Measurements from ENCODE around the gene SLC13A3. TPM values are rescaled to one million over a fixed set of nuclear protein-coding genes. Genes with fewer than 3 reads are reported as not detected.

SLC13A3 gene, protein sequence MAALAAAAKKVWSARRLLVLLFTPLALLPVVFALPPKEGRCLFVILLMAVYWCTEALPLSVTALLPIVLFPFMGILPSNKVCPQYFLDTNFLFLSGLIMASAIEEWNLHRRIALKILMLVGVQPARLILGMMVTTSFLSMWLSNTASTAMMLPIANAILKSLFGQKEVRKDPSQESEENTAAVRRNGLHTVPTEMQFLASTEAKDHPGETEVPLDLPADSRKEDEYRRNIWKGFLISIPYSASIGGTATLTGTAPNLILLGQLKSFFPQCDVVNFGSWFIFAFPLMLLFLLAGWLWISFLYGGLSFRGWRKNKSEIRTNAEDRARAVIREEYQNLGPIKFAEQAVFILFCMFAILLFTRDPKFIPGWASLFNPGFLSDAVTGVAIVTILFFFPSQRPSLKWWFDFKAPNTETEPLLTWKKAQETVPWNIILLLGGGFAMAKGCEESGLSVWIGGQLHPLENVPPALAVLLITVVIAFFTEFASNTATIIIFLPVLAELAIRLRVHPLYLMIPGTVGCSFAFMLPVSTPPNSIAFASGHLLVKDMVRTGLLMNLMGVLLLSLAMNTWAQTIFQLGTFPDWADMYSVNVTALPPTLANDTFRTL
- 0.30 TPM for total RNA-seq
- long read RNA-seq = 0 reads

DNA sequence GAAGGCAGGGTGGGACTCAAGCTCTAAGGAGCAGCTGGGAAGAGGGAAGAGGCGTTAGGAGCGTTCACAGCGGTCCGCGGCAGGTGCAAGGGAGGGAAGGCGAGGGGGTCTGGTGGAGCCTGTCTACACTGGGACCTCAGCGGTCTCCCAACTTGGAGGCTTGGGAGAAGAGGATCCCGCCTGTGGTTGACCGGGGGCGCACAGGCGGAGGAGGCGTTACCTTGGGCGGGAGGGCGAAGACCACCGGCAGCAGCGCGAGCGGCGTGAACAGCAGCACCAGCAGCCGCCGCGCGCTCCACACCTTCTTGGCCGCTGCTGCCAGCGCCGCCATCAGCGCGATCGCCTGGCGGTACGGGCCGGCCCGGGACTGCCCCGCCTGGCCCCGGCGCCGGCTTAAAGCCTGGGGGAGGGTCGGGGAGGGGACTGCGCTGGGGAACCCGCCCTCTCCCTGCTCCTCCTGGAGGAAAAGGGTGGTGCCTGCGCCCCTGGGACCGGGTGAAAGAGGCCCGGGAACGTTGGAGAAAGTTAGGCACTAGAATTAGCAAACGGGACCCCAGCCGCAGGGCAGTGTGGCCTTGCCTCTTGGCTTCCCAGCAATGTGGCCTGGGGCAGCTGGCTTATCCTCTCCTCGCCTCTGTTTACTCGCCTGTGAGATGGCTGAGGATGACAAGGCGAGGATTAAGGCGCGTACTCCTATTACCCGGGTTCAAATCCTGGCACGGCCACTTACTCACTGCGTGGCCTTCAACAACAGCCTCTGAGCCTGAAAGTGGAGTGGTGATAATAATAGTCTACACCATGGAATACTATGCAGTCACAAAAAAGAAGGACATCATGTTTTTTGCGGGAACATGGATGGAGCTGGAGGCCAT, at the start of gene SLC13A3:
SLC13A3 (minus strand) TSS at position 369 of the 872 bp plus-strand sequence; CDS start at position 331, 38 bp downstream.
- intact Hi-C loops (cut with DNase I) = no loop called here
- DNase-seq (ENCODE audit: missing footprints) (no peak), ATAC-seq (no peak)

DNA sequence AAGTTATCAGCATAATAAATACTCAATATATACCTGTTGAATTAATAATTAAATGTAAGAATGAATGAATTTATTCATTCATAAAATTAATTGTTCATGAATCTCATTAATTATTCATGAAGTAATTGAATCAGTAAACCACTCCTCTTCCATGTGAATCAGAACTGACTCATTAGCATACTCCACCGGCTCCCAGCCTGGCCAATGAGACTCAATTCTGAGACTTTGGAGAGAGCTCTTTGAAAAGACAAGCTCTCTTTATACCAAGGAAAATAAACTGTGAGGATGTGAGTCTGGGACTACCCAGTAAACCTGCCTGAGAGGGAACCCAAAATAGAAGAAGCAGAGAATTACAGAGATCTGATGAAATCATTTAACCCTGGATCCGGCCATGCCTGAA, 49.8 kb upstream of the SLC13A3 start:
- intact Hi-C loops (cut with DNase I) = no loop called here
- DNase-seq (ENCODE audit: missing footprints) (no peak), ATAC-seq (no peak)

DNA sequence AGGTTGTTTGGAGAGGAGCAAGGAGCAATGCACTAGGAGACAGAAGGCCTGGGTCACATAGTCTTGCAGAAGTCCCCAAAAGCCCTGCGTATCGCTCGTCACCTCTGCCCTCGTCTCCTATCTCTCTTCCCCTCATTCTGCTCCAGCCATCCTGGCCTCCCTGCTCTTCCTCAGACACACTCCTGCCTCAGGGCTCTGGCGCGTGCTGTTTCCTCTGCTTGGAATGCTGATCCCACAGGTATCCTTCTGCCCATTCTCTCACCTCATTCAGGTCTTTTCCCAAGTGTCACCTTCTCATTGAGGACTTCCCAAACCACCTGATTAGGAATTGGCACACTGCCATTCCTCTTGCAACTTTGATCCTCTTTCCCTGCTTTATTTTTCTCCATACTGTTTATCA, 49.2 kb upstream of the SLC13A3 start:
- no peak for ATAC-seq
- intact Hi-C loops (cut with DNase I) = no loop called here
- no peak for DNase-seq (ENCODE audit: missing footprints)

DNA sequence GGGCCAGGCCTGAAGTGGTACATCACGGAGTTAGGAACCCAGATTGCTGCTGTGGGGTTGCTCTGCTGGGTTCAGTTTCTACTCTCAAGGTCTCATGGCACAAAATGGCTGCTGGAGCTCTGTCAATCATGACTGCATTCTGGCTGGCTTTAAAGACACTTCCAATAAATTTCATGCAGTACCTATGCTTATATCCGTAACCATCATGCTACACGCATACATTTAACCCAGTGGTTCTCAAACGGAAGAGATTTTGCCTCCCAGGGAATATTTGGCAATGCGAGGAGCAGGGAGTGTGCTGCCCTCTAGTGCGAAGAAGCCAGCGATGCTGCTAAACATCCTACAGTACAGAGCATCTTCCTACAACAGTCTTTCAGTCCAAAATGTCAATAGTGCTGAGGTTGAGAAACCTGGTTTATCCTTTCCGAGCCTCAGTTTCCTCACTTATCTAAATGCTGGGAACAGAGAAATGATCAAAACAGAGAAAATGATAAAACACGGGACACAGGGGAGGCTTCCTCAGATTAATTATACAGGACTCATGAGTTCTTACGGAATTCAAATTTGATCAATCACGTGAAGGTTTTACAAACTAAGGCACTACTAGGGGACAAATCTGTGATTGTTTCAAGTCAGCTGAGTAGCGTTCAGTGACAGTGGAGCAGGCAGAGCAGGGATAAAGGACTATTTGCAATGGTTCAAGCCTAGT, 48.5 kb upstream of the SLC13A3 start:
- DNase-seq (ENCODE audit: missing footprints) (no peak), ATAC-seq (no peak)
- intact Hi-C loops (cut with DNase I) = no loop called here

DNA sequence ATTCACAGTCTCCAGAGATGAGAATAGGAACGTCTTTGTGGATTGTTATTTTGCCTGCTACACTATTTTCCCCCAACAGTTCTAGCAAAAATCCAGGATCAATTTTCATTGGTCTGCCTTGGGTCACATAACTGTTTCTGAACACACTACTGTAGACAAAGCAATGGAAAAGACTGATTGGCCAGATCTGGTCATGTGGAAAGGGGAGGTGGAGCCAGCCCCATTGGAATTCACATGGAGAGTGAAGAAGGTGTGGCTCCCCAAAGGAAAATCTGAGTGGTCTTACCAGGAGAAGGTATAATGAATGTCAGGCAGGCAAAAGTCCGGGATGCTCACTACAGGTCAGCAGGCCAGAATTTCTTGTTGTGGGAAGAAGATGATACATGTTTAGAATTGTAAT, 47.5 kb upstream of the SLC13A3 start:
- ATAC-seq (no peak), DNase-seq (ENCODE audit: missing footprints) (no peak)
- intact Hi-C loops (cut with DNase I) = no loop called here

DNA sequence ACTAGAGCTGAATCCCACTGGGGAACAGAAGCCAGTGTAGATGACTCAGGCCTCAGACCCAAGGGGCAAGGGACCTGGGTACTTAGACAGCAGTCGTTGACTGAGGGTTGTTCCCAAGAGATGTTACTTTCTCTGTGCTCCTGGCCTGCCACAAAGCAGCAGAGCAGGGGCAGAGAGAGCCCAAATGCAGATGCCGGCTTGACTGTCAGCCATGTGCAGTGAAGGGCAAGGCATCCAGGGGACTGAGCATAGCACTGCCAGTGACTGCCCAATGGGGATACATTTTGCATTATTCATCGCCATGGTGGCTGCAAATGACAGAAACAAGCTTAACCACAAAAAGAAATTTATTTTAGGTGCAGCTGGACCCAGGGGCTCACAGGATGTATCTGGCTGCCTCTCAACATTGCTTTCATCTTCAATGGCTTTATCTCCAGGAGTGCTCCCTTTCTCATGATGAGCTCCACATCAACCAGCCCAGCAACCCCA, 45.6 kb upstream of the SLC13A3 start:
- DNase-seq (ENCODE audit: missing footprints) (no peak), ATAC-seq (no peak)
- intact Hi-C loops (cut with DNase I) = no loop called here

DNA sequence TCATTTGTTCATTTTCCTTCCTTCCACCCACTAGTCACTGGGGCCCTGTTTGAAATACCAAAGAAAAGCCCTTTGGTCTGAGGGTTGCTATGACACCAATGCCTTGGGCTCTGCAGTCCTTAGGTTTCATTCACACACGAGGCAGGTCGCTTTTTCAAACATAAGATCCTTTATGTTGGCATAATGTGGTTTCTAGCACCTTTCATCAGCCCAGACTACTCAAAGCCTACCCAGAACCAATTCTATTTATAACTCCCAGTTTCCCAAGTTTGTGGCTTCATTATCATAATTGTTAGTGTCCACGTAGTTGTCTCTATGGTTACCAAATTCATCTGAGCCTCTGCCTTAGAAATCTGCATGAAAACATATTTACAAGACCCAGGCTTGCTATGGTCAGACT, 44.6 kb upstream of the SLC13A3 start:
- intact Hi-C loops (cut with DNase I) = no loop called here
- ATAC-seq = no peak
- DNase-seq (ENCODE audit: missing footprints) = no peak

DNA sequence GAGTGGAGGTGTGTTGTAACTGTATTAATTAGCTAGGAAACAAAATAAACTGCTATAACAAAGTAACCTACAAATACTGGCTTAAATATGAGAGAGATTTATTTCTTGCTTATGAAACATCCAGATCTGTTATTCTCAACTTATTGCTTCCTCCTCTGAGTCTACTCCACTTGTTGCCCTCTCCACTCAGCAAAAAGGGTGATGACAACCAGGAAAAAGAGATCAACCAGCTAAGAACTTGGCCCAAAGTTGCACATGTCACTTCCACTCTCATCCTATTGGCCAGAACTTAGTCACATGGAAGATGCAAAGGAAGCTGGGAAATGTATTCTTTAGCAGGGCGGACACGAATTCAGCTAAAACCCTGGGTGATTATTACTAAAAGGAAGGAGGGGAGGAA, 43.2 kb upstream of the SLC13A3 start:
- ATAC-seq (peak; percentile 53), DNase-seq (ENCODE audit: missing footprints) (no peak)
- intact Hi-C loops (cut with DNase I) = no loop called here

DNA sequence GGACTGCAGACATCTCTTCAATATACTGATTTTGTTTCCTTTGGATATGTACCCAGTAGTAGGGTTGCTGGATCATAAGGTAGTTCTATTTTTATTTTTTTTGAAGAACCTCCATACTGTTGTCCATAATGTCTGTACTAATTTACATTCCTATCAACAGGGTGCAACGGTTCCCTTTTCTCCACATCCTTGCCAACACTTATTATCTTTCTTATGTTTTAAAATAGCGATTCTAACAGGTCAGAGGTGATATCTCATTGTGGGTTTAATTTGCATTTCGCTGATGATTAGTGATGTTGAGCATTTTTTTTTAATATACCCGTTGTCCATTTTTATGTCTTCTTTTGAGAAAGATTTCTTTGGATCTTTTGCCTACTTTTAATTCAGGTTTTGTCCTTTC, 39.9 kb upstream of the SLC13A3 start:
- intact Hi-C loops (cut with DNase I) = no loop called here
- ATAC-seq (no peak), DNase-seq (ENCODE audit: missing footprints) (no peak)

DNA sequence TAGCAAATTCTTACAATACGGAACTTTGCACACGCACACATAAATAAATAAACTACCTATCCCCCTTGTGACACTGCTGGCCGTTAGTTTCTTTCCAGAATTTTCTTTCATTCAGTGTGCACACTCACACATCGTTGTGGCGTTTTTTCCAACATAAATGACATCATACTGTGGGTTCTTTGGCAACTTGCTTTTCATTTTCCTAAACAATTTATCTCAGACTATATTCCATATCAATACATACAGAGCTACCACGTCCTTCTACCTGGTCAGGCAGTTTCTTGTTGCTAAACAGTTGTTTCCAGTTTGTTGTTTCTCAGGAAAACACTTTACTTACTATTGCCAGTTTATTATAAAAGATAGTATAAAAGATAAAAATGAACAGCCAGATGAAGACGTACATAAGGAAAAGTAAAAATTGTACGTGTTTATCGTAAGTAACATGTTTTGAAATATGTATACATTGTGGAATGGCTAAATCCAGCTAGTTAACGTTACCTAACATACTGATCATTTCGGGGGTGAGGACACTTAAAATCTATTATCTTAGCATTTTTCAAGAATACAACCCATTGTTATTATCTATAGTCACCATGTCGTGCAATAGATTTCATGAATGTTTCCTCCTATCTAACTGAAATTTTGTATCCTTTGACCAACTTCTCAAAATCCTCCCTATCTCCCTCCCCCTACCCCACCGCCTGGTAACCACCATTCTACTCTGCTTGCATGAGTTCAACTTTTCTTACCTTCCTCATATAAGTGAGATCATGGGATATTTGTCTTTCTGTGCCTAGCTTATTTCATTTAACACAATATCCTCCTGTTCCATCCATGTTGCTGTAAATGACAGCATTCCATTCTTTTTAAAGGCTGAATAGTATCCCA, 39.2 kb upstream of the SLC13A3 start:
- DNase-seq (ENCODE audit: missing footprints) (no peak), ATAC-seq (no peak)
- intact Hi-C loops (cut with DNase I) = no loop called here

DNA sequence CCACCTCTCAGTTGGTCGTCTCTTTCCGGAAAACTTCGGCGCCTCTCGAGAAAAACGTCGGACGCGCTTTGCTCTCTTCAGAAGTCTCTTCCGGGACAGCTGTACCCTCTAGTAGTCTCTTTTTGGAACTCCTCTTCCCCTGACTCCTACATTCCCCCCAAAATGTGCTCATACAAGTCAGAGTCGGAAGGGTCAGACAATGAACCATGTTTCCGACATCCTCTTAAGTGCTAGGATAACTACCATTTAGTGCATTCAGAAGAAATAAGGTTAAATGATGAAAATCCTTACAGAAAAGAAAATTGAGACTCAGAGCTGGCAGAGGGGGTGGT, 38.5 kb upstream of the SLC13A3 start:
- ATAC-seq (no peak), DNase-seq (ENCODE audit: missing footprints) (no peak)
- intact Hi-C loops (cut with DNase I) = loop anchor here (5.0 kb wide), 1 partner anchor 177 kb away; the partner anchor contains the start of gene ZNF334

DNA sequence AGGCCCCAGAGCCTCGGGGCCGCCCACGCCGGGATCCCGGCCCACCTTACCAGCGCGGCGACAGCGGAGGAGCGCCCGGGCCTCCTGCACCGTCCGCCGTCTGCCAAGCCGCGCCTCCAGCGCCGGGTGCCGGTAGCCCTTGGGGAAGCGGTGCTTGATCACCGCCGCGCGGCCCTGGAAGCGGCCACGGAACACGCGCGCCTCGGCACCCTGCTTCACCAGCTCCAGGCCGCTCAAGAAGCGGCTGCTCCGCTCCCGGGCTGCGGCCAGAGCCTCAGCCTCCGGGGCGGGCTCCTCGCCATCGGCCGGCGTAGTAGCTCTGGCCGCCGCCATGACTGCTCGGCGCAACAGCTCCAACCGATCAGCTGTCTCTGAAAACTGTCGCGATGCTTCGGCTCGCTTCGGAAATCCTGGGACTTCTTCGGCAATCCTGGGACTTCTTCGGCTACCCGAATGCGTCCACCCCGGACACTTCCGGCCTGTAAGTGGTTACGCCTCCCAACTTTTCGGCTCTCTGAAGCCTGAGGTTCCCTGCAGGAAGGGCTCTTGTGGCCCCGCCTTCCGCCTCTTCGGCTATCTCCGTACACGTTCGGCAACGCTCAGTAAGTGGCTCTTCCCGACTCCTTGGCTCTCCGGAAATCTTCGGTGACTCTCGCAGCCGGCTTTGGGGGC, 38.0 kb upstream of the SLC13A3 start, which contains the start of gene TP53RK:
TP53RK (minus strand) TSS at position 363 of the 672 bp plus-strand sequence; CDS start at position 333, 30 bp downstream.
- DNase-seq (ENCODE audit: missing footprints) (peak; percentile 98), ATAC-seq (peak; percentile 99)
- intact Hi-C loops (cut with DNase I) = loop anchor here (5.0 kb wide), 1 partner anchor 177 kb away; the partner anchor contains the start of gene ZNF334

DNA sequence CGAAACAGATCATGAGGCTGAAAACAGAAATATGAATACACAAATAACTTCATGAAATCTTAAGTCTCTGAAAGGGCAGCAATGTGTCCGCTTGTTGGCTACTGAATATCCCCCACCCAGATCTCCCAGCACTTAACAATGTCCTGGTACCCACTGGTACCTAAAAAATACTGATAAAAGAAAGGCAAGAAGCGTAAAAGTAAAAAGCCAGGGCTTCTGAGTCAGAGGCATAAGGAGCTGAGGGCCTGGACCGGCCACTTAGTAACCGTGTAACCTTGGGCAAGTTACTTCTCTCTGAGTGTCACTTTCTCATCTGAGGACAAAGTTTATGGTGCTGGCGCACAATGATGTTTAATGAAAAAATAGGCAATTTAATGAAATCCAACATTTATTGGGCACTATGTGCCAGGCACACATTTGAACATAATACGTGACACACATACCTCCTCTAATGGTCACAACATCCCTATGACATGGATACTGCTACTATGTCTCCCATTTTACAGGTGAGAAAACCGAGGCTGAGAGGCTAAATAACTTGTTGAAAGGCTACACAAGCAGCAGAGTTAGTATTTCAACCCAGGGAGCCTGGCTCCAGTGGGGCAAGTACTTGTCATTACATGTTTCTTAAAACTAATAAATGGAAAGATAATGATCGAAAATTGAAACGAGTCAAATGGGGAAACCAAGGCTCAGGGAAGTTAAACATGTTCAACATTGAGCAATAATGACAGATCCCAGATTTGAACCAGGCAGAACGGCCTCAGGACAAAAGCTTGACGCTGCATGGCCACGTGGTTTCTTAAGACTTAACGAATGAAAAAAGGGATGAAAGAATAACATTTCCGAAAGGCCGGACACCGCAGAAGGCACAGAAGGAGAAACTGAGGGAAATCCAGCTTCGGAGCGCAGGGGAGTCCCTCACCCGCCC, 37.2 kb upstream of the SLC13A3 start:
- DNase-seq (ENCODE audit: missing footprints) (no peak), ATAC-seq (no peak)
- intact Hi-C loops (cut with DNase I) = loop anchor here (5.0 kb wide), 1 partner anchor 176 kb away; the partner anchor contains the start of gene ZNF334

DNA sequence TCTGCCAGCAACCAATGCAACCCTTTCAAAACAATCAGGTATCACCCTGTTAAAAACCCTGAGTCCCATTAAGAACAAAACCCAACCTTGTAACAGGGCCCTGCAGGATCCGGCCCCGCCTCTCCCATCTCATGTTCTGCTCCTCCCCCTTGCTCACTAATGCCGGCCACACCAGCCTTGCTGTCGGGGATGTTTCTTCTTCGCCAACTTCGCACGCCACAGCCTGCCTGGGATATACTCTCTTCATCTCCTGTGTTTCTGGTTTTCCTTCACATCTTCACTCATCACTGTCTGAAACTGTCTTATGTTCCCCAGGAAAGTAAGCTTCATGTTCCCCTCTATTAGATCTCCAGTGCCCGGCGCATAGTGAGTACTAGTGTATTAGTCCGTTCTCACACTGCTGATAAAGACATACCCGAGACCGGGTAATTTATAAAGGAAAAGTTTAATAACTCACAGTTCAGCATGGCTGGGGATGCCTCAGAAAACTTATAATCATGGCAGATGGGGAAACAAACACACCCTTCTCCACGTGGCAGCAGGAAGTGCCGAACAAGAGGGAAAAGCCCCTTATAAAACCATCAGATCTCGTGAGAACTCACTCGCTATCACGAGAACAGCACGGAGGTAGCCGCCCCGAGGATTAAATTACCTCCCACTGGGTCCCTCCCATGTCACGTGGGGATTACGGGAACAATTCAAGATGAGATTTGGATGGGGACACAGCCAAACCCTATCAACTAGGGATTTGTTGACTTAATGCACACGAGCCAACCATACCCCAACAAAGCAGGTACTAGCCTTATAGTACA, 32.9 kb upstream of the SLC13A3 start:
- peak; percentile 70 for ATAC-seq
- intact Hi-C loops (cut with DNase I) = loop anchor here (5.0 kb wide), 1 partner anchor 122 kb away; no protein-coding TSS in a partner anchor
- DNase-seq (ENCODE audit: missing footprints) = no peak

DNA sequence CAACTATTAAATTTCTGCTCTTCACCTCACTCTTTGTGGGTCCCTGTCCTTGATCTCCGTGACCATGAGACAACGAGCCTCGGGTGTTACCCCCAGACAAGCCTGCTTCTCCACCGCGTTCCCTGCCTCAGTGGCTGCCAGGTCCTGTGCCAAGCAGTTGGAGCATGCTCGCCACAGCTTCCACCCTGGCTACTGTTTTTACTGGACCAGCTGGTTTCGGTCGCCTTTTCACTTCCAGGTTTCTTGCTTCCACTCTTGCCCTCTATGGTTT, 32.3 kb upstream of the SLC13A3 start:
- ATAC-seq (no peak), DNase-seq (ENCODE audit: missing footprints) (no peak)
- intact Hi-C loops (cut with DNase I) = loop anchor here (5.0 kb wide), 1 partner anchor 121 kb away; no protein-coding TSS in a partner anchor
